ENCODE data around the gene PPTC7.
"Not testable (repeated sequence)": the region's sequence is repeated elsewhere in the genome, so short reads cannot be mapped to it uniquely, and the experiment has no call there.

GRCh38 chr12:110574717-110575230 lies 8.3 kb downstream of the PPTC7 start:
- TF ChIP-seq CTCF (conservative IDR thresholded peaks at IDR 0.05); EZH2 (IDR thresholded peaks at IDR 0.05; ENCODE audit: low read depth): not testable (repeated sequence)
